ENCODE measurements around the gene C1orf116.

DNA sequence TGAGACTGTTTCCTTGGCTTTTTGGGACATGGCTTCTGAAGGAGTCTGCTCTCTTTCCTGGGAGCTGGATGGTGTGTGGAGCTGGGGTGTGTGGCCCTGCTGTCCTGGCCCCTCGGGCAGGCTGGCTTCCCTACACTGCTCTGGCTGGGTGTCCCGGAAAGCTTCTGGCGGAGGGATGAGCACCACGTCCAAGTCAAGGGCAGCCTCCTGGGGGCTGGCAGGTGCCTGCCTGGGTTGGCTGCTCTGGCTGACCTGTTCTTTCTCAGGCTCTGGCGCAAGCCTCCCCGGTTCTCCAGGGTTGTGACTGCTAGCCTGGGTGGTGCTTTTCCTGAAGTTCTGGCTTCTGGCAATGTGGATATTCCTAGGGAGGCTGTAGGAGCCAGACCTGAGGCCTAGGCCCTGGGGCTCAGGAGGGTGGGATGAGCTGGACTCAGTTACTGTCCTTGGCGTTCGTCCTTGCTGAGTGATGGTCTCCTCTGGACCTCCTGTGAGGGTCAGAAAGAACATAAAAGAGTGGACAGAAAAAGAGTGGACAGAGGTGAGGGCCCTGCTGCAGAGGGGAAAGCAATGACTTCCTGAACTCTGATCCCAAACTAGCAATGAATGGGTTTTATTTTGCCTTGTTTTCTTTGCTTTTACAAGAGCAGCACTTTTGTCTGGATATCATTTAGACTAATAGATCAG, 9.4 kb downstream of the C1orf116 start:
- no peak for TF ChIP-seq ZNF121 (CRISPR knock-in tag; IDR thresholded peaks at IDR 0.05)
- TF ChIP-seq CTCF (IDR thresholded peaks at IDR 0.05), result no peak
- TF ChIP-seq E2F5 (CRISPR knock-in tag; IDR thresholded peaks at IDR 0.05), result no peak
- TF ChIP-seq FOXJ3 (CRISPR knock-in tag; IDR thresholded peaks at IDR 0.05; ENCODE audit: borderline replicate concordance), result no peak
- no peak for TF ChIP-seq CREM (CRISPR knock-in tag; IDR thresholded peaks at IDR 0.05)
- TF ChIP-seq GTF2I (CRISPR knock-in tag; conservative IDR thresholded peaks at IDR 0.05), result no peak
- TF ChIP-seq, protein P1, sequence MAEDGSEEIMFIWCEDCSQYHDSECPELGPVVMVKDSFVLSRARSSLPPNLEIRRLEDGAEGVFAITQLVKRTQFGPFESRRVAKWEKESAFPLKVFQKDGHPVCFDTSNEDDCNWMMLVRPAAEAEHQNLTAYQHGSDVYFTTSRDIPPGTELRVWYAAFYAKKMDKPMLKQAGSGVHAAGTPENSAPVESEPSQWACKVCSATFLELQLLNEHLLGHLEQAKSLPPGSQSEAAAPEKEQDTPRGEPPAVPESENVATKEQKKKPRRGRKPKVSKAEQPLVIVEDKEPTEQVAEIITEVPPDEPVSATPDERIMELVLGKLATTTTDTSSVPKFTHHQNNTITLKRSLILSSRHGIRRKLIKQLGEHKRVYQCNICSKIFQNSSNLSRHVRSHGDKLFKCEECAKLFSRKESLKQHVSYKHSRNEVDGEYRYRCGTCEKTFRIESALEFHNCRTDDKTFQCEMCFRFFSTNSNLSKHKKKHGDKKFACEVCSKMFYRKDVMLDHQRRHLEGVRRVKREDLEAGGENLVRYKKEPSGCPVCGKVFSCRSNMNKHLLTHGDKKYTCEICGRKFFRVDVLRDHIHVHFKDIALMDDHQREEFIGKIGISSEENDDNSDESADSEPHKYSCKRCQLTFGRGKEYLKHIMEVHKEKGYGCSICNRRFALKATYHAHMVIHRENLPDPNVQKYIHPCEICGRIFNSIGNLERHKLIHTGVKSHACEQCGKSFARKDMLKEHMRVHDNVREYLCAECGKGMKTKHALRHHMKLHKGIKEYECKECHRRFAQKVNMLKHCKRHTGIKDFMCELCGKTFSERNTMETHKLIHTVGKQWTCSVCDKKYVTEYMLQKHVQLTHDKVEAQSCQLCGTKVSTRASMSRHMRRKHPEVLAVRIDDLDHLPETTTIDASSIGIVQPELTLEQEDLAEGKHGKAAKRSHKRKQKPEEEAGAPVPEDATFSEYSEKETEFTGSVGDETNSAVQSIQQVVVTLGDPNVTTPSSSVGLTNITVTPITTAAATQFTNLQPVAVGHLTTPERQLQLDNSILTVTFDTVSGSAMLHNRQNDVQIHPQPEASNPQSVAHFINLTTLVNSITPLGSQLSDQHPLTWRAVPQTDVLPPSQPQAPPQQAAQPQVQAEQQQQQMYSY (CRISPR knock-in tag; IDR thresholded peaks at IDR 0.05), result no peak
- no peak for TF ChIP-seq CREB1 (CRISPR knock-in tag; IDR thresholded peaks at IDR 0.05)
- no peak for TF ChIP-seq ELF4 (CRISPR knock-in tag; IDR thresholded peaks at IDR 0.05; ENCODE audit: low read depth)
- no peak for TF ChIP-seq ZBTB43 (CRISPR knock-in tag; IDR thresholded peaks at IDR 0.05)
- TF ChIP-seq, protein P2, sequence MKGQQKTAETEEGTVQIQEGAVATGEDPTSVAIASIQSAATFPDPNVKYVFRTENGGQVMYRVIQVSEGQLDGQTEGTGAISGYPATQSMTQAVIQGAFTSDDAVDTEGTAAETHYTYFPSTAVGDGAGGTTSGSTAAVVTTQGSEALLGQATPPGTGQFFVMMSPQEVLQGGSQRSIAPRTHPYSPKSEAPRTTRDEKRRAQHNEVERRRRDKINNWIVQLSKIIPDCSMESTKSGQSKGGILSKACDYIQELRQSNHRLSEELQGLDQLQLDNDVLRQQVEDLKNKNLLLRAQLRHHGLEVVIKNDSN (CRISPR knock-in tag; IDR thresholded peaks at IDR 0.05), result no peak
- TF ChIP-seq GABPB1 (CRISPR knock-in tag; IDR thresholded peaks at IDR 0.05), result no peak
